ENCODE measurements around the gene CCN6.
"Not testable (repeated sequence)": the region's sequence is repeated elsewhere in the genome, so short reads cannot be mapped to it uniquely, and the experiment has no call there.

The CCN6 gene

GRCh38 chr6:112030206-112030960, 23.5 kb upstream of the CCN6 start:
- no peak for DNase-seq

- DNase-seq = no peak
Observed at GRCh38 chr6:112030961-112031660, 22.8 kb upstream of the CCN6 start.

- no peak for DNase-seq
Observed at GRCh38 chr6:112031960-112032359, 21.9 kb upstream of the CCN6 start.

GRCh38 chr6:112032728-112033127, 21.2 kb upstream of the CCN6 start:
- no peak for DNase-seq

DNA sequence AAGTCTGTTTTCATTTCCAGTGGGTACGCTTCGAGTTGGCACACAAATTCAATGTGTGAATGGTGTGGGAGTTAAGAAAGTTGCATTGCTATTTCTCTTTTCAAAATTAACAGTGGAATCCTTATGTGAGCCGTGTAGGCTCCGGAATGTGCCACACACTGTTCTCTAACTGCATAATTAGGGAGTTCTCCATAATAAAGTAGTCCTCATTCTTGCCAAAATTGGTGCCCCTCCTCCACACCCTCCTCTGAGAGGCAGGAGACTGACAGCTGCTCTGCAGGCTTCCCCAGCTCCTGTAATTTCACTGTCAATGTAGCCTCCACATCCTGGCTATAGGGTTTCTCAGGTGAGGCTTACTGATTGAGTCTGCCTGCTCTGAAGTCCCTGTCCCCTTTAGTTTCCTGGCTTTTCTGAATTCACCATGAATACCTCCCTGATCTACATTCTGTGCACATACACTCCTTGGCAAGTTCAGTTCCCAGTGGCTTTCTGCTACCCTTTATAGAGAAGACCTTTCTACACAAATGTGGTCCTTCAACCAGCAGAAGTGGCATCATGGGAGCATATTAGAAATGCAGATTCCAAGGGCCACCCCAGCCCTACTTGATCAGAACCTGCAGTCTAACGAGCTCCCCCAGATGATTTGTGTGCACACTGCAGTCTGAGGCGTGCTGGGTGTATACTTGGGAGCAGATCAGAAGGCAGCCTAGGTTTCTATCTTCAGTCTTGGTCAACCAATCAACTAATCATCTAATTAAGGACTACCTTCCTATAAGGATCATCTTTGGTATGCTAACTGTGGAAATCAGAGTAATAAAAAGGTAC, 19.9 kb upstream of the CCN6 start:
- DNase-seq = no peak

DNA sequence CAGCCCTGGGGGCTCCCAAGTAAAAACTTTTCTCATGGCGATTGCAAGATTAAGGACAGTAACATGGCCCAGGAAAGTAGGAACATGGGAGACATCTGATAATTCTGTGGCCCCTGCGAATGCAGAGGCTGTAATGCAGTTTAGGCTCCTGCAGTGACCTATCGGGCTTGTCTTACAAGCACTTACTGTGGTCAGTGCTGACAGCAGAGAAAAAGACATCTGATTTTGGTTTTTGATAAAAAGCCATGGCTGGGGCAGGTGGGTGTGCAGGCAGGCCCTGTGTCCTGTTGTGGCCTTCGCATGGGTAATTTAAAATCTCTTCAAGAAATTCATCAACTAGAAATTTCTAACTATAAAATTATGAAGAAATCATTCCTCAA, 19.3 kb upstream of the CCN6 start:
- DNase-seq = no peak

- no peak for DNase-seq
Observed at GRCh38 chr6:112036088-112036637, 17.7 kb upstream of the CCN6 start.

DNA sequence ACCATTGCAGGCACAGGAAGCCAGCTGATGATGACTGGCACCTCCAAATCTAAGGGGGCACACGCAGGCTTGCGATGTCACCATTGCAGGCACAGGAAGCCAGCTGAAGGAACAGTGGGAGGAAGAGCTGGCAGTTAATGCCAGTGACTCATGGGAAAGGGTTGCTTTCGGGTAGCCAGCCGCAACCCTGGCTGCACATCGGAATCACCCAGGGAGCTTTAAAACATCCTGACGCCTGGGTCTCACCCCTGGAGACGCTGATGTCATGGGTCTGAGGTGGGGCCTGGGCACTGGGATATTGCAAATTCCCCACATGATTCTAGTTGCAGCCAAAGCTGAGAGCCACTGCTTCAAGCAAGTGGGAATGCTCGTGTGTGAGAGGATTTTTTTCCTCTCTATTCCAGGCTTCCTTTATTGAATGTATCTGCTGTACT, 16.1 kb upstream of the CCN6 start:
- no peak for DNase-seq

GRCh38 chr6:112038268-112038667, 15.6 kb upstream of the CCN6 start:
- DNase-seq = no peak

DNA sequence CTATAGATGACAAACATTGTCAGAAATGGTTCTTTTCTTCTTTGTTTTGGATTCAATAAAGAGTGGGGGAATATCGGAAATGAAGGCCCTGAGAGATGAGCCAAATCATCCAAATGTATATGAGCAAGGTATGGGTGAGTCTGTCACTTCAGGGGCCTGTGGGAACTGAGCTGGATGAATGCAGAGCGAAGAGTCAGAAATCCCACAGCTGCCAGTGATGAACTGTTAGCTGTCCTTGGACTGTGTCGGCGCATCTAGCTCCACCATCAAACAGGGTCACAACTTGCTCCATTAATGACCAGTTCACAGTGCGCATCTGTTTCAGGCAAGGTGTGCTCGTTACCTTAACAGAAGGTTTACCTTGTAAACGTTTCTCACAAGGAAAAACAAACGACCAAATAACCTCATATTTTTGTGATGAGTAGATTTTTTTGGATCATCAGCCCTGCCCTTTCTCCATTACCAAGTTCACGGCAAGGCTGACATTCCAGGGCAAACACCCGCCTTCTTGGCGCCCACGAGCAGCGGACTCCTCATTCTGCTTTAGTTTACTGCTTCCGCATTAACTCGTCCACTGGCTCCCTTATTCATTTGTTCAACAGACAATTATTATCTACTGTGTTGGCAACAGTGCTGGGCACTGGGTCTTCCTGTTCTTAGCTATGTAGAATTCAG, 15.0 kb upstream of the CCN6 start:
- DNase-seq = no peak

DNA sequence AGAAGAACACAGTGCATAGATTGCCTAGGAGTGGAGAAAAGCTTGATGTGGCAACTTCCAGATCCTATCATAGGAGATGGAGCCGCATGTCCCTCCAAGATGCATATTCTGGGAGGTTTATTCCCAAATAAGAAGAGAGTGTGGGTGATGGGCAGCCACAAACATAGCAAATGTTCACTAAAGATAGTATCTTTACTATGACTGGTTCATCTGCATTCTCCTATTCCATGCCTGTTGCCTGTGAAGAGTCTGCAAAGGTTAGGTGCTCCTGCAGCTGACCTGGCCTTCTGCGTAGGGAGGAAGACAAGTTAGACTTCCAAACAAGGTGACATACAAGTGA, 14.5 kb upstream of the CCN6 start:
- DNase-seq = no peak

DNA sequence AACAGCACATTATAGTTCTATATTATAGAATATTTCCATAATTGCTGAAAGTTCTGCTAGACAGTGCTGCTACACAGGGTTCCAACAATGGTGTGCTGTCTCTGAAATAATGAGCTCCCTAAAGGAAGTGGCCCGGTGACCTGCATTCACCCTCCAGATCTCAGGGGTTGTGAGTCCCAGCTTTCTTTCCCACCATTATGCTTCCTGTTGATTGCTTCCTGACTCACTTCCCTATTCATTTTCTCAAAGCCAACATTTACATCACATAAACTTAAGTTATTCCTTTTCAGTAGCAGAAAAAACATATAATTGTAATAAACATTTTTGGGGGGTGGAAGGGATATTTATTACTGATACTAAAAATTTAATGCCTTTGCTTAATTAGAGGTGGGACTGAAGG, 12.9 kb upstream of the CCN6 start:
- no peak for DNase-seq

DNA sequence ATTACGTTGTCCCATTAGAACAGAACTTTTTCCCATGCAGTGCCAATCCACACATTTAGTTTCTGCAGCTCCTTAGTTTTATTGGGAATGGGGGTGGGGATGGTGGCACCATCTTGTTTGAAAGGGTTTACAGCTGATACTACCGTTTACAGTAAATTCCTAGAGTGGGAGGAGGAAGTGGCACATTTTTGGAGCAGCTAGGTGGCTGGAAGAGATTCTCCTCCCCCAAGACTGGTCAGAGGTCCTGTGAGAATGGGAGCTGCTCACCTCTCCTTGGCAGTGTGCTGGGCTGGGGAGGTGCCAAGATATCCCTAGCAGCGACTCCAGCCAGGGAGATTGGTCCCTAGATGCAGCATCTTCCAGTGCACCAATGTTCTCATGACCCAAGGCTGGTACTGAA, 12.4 kb upstream of the CCN6 start:
- no peak for DNase-seq

DNA sequence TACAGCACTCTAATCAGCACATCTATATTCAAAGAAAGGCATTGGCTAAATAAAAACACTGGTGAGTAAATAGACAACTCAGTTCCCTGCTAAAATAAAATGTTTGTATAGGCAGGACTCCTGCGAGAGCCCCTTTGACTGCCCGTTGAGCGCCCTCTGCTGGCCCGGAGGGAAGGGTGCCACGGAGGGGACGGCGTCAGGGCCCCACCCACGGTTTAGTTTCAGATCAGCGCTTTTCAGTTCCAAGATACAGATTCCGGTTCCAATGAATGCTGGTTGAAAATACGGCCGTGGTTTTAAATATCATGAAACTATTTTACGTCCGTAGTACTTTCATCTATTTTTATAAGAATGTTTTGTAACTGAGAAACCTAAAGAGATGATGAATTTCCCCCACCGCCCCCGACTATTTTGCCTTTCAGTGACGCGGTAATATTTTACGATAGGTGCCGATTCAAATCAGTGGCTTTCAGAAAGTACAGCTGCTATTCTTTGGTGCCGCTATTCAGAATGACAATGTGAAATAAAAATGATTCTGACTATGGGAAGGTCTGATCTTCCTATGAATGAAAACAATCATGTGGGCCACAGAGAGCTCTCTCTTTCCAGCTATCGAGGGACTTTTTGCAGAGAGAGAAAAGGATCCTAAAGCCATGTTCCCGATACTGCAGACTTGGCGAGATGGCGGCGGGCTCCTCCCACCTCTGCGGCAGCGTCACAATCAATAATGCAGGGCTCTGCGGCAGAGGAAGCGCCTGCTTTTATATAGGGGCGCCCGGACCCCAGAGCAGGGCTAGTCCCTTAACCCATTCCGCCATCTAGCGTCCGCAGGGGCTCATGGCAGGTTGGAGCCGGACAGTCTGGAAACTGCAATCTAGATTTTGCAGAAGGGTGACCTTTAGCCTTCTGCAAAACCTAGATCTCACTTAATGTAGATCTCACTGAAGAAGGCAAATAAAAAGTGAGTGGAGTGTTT, 10.6 kb upstream of the CCN6 start:
- peak; percentile 88 for DNase-seq

DNA sequence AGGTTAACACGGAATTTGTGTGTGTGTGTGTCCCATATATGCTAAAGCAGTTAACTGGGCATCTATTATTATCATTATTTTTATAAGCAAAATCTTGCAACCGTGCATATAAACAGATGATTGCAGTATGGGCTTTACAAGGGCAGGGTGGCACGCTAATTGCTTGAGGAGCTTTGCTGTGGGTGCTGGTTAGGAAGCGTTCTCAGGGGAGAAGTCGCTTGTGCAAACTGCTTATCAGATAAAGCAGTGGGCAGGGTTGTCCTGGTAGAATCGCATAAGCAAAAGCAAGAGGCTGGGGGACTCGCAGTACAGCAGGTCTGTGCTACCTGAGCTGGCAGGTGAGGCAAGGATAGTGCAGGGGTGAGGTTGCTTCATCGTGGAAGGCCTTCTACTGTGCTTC, 9.7 kb upstream of the CCN6 start:
- DNase-seq = no peak

DNA sequence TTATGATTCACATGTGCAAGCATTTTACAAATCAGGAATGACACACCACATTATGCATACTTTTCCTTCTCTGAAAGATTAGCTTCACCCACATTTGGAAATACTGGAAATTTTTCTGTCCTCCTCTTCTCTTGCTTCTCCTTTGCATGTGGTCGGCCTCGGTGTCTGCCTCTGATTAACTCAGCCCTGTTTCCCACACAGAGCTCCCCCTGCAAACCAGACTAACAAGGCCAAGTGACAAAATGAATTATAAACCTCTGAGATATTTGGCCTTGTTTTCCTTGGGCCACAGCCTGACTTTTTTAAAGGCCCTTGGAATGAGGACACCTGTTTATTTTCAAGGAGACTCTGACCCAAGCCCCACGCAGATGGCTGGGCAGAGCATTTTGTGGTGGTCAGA, 9.0 kb upstream of the CCN6 start:
- no peak for DNase-seq

GRCh38 chr6:112047523-112047922, 6.4 kb upstream of the CCN6 start:
- DNase-seq = not testable (repeated sequence)

GRCh38 chr6:112049026-112049799, 4.7 kb upstream of the CCN6 start:
- no peak for DNase-seq

- no peak for DNase-seq
Observed at GRCh38 chr6:112049996-112050395, 3.9 kb upstream of the CCN6 start.

- no peak for DNase-seq
Observed at GRCh38 chr6:112050429-112050828, 3.5 kb upstream of the CCN6 start.

GRCh38 chr6:112051251-112051740, 2.6 kb upstream of the CCN6 start:
- not testable (repeated sequence) for DNase-seq

Data from central memory CD4-positive, alpha-beta T cell (primary cell).